Endothelial cell (in vitro differentiated cells): Measurements from ENCODE around the gene UBN2. TPM values are rescaled to one million over a fixed set of nuclear protein-coding genes. Genes with fewer than 3 reads are reported as not detected.

Experiments
- DNase-seq: peaks from one replicate; pipeline ENCODE4 v3.0.0; 2021; ENCODE audit warnings: low spot score
- H3K27ac Mint-ChIP-seq: one replicate; pipeline ENCODE4 v1.8.0; 2021; ENCODE audit warnings: mixed read lengths, inconsistent platforms; ENCODE audit not compliant: unreplicated experiment
- H3K27me3 Mint-ChIP-seq: one replicate; pipeline ENCODE4 v1.8.0; 2021; ENCODE audit warnings: mild to moderate bottlenecking, moderate library complexity, mixed read lengths, inconsistent platforms; ENCODE audit not compliant: unreplicated experiment
- H3K36me3 Mint-ChIP-seq: one replicate; pipeline ENCODE4 v1.8.0; 2021; ENCODE audit warnings: mild to moderate bottlenecking, low read depth, mixed read lengths, inconsistent platforms; ENCODE audit not compliant: unreplicated experiment
- H3K4me1 Mint-ChIP-seq: one replicate; pipeline ENCODE4 v1.8.0; 2021; ENCODE audit warnings: mild to moderate bottlenecking, mixed read lengths, inconsistent platforms; ENCODE audit not compliant: unreplicated experiment
- H3K4me3 Mint-ChIP-seq: one replicate; pipeline ENCODE4 v1.8.0; 2021; ENCODE audit warnings: mild to moderate bottlenecking, mixed read lengths, inconsistent platforms; ENCODE audit not compliant: unreplicated experiment
- H3K9me3 Mint-ChIP-seq: one replicate; pipeline ENCODE4 v1.8.0; 2021; ENCODE audit warnings: mixed read lengths, inconsistent platforms; ENCODE audit not compliant: unreplicated experiment
- total RNA-seq: library from RNA; stranded (reverse); fragmentation: NEBNext Ultra II Directional; extraction: Animal tissue kit (Norgen Biotek cat#: 25700); gene quantifications from one replicate; pipeline ENCODE4 v1.2.1, GENCODE V29; 2021; ENCODE audit not compliant: unreplicated experiment
- TF ChIP-seq, protein P1 (sequence below): fragments of 200-600 bp; sonication (generic); IDR thresholded peaks from one replicate; pipeline ENCODE4 v1.5.0; 2021; ENCODE audit warnings: antibody characterized with exemption; ENCODE audit not compliant: unreplicated experiment

UBN2 gene
- total RNA-seq, 1 donor from 2014 or later, result 22.2 TPM

DNA sequence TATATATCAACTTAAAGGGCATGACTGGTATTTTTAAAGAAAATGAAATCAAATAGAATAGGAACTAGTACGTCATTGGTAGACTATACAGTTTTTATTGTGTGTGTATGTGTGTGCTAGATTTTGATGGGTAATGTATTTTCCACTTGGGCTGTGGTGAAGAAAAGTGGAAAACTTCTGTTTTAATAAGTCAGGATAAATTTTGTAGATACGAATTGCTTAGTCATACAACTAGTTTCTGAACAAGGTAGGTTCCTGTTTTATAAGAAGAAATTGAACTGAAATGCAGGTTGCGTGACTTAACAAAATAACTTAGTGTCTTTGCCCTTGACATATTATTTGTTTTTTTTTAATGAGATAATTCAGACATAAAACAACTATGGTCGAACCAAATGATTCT, 24.3 kb downstream of the UBN2 start:
- Mint-ChIP-seq H3K9me3 (no peaks in the 10 kb centered on the region), H3K27me3 (no peaks in the 10 kb centered on the region), H3K4me1 (no peaks in the 10 kb centered on the region), H3K4me3 (no peak overlapping the region), H3K27ac (no peak overlapping the region), H3K36me3 (peaks cover 7% of the 10 kb centered on the region)
- DNase-seq, result no peak
- TF ChIP-seq, protein P1, sequence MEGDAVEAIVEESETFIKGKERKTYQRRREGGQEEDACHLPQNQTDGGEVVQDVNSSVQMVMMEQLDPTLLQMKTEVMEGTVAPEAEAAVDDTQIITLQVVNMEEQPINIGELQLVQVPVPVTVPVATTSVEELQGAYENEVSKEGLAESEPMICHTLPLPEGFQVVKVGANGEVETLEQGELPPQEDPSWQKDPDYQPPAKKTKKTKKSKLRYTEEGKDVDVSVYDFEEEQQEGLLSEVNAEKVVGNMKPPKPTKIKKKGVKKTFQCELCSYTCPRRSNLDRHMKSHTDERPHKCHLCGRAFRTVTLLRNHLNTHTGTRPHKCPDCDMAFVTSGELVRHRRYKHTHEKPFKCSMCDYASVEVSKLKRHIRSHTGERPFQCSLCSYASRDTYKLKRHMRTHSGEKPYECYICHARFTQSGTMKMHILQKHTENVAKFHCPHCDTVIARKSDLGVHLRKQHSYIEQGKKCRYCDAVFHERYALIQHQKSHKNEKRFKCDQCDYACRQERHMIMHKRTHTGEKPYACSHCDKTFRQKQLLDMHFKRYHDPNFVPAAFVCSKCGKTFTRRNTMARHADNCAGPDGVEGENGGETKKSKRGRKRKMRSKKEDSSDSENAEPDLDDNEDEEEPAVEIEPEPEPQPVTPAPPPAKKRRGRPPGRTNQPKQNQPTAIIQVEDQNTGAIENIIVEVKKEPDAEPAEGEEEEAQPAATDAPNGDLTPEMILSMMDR, result no peak

DNA sequence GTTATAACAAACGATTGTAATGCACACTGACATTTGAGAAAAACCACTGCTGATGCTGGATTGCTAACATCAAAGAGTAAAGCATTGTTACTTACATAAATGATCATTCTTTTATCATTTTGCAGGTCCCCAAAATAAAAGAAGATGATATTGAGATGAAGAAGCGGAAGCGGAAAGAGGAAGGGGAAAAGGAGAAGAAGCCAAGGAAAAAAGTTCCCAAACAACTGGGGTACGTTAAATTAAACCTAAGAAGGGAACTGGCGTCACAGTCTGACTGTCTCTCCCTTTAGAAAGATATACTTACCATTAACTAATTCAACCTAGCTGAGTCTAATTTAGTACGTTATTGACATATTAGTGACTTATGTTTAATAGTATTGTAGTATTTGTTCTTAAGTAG, 28.1 kb downstream of the UBN2 start:
- TF ChIP-seq, protein P1, result no peak
- DNase-seq, result no peak

DNA sequence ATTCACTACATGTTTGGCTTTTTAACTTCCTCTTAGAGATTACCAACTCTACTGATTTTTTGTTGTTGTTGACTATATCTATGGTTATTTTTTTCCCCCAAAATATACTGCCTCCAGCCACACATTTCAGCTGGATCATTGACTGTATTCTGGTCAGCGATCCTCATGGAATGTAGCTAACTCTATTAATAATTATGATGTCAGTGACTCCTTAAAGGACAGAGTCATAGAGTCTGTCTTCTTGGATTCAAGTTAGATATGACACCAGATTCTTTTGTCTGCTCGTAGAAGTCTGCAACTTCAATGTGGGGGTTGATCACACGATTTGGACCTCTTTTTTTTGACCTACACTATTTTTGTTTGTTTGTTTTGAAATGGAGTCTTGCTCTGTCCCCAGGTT, 33.2 kb downstream of the UBN2 start:
- no peaks in the 10 kb centered on the region for H3K9me3 Mint-ChIP-seq
- no peak overlapping the region for H3K27ac Mint-ChIP-seq
- TF ChIP-seq, protein P1, result no peak
- no peak overlapping the region for H3K4me3 Mint-ChIP-seq
- H3K27me3 Mint-ChIP-seq, result no peaks in the 10 kb centered on the region
- no peaks in the 10 kb centered on the region for H3K4me1 Mint-ChIP-seq
- peaks cover 13% of the 10 kb centered on the region for H3K36me3 Mint-ChIP-seq
- no peak for DNase-seq

More for the DNA sequence above, 28.1 kb downstream of the UBN2 start:
- no peak overlapping the region for H3K4me3 Mint-ChIP-seq
- no peaks in the 10 kb centered on the region for H3K4me1 Mint-ChIP-seq
- no peaks in the 10 kb centered on the region for H3K27me3 Mint-ChIP-seq
- H3K27ac Mint-ChIP-seq, result no peak overlapping the region
- peaks cover 12% of the 10 kb centered on the region for H3K36me3 Mint-ChIP-seq
- H3K9me3 Mint-ChIP-seq, result no peaks in the 10 kb centered on the region

DNA sequence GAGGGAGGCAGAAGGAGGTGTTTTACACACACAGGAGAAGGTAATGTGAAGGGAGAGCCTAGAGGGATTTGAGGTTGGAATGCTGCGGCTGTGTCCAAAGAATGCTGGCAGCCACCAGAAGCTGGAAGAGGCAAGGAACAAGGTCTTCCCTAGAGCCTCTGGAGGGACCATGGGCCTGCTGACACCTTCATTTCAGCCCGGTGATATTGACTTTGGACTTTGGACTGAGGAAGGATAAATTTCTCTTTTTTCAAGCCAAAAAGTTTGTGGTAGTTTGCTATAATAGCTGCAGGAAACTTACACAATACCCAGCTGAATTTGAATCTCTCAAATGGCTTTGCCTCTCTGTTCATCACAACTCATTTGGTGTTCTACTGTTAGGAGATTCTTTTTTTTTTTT, 34.6 kb downstream of the UBN2 start:
- no peaks in the 10 kb centered on the region for H3K27me3 Mint-ChIP-seq

More for the DNA sequence above, 34.6 kb downstream of the UBN2 start:
- H3K27ac Mint-ChIP-seq, result peak overlapping the region; percentile 17
- no peaks in the 10 kb centered on the region for H3K9me3 Mint-ChIP-seq
- H3K4me1 Mint-ChIP-seq, result no peaks in the 10 kb centered on the region
- TF ChIP-seq, protein P1, result no peak
- no peak for DNase-seq
- peaks cover 13% of the 10 kb centered on the region for H3K36me3 Mint-ChIP-seq
- no peak overlapping the region for H3K4me3 Mint-ChIP-seq
